CD4-positive, alpha-beta T cell treated with Interferon gamma for 1 hour (primary cell): ENCODE results near the gene SYMPK.
"Not testable (repeated sequence)": the region's sequence is repeated elsewhere in the genome, so short reads cannot be mapped to it uniquely, and the experiment has no call there.

ENCODE experiments used
- DNase-seq: peaks from one replicate; pipeline ENCODE4 v3.0.0-alpha.2; 2020

The SYMPK gene

GRCh38 chr19:45885556-45886426 is 22.8 kb upstream of the SYMPK start, which contains the start of gene IRF2BP1:
Gene IRF2BP1 (minus strand): TSS chr19:45886141. CDS start chr19:45885774, 367 bp downstream.
- peak; percentile 90 for DNase-seq

DNA sequence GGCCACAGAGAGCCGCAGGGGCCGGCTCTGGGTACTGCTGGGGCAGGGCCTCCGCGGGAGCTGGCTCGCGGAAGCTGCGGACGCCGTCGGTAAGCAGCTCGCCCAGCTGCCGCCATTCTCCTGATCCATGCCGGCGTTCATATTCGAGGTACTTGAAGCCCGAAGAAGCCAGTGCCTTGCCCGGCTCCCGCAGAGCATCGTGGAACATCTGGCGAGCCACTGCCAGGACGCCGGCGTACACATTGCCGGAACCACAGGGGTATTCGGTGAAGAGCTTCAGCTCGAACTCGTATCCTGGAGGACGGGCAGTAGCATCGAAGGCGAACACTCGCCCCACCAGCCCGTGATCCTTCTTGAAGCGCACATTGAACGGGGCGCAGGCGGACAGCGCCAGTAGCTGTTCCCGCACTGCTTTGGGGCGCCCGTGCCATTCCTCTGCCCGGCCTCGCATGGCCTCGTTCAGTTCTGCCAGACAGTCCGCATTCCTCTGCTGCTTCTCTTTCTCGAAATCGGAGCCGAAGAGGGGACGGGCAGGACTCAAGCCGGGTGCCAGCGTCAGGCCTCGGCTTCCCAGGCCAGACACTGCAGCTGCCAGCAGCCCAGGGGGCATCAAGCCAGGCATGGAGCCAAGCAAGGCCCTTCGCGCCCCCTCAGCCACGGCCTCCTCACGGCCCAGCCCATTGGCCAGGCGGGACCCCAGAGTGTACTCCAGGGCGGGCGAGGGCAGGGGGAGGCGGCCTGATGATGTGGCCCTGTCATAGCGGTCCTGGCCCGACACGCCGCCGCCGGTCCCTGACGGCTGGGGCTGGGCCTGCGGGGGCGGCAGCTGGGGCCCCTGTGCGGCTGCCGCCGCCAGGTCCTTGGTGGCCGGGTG is 22.0 kb upstream of the SYMPK start:
- no peak for DNase-seq

GRCh38 chr19:45883881-45884681 is 21.1 kb upstream of the SYMPK start:
- no peak for DNase-seq

DNA sequence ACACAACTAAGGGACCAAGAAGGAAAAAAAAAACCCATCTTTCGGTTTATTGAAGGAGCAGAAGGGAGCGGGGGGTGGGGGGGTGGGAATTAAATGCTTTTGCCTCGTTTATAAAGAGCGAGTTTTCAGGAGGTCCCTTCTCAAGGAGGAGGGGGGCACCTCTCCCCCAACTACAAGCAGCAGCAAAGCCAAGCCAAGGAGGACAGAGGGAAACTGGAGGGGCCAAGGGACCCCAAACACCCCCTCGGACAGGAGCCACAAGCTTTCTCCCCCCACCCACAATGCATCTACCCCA is 20.6 kb upstream of the SYMPK start:
- DNase-seq, result no peak

GRCh38 chr19:45882652-45883585 is 20.0 kb upstream of the SYMPK start:
- peak; percentile 80 for DNase-seq

GRCh38 chr19:45881909-45882528 is 19.1 kb upstream of the SYMPK start:
- no peak for DNase-seq

DNA sequence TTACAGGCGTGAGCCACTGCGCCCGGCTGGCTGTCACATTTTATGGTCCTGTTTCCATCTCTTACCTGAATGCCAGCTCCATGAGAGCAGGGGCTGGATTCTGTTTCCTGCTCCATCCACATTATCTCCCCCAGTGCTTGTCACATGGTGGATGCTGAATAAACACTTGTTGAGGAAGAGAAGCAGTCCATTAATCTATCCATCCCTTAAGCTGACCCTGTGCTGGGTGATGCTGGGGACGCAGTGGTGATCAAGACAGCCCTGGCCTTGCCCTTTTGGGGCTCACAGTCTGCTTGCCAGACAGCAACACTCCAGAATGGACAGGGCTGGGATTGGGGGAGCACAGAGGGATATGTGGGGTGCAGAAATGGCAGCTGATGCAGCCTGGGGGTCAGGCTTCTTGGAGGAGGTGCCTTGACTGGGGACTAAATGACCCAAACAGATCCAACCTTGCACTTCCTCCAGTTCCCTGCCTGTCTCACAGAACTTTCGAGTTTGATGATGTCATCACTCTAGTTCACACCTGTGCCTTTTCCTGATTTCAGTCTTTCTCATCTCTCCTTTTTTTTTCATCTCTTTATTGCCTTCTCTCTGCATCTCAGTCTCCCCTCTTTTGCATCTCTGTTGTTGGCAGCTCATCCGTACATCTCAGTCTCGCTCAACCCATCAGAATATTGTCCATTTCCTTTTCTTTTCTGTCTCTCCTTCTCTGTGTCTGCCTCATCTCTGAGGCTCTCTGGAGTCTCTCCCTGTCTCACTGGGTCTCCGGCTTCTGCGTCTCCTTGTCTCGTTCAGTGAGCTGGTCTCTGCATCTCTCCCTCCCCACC is 18.3 kb upstream of the SYMPK start:
- DNase-seq, result no peak

GRCh38 chr19:45879971-45880370 is 17.0 kb upstream of the SYMPK start:
- DNase-seq, result no peak

- DNase-seq, result no peak
Observed at GRCh38 chr19:45879055-45879454, 16.1 kb upstream of the SYMPK start.

DNA sequence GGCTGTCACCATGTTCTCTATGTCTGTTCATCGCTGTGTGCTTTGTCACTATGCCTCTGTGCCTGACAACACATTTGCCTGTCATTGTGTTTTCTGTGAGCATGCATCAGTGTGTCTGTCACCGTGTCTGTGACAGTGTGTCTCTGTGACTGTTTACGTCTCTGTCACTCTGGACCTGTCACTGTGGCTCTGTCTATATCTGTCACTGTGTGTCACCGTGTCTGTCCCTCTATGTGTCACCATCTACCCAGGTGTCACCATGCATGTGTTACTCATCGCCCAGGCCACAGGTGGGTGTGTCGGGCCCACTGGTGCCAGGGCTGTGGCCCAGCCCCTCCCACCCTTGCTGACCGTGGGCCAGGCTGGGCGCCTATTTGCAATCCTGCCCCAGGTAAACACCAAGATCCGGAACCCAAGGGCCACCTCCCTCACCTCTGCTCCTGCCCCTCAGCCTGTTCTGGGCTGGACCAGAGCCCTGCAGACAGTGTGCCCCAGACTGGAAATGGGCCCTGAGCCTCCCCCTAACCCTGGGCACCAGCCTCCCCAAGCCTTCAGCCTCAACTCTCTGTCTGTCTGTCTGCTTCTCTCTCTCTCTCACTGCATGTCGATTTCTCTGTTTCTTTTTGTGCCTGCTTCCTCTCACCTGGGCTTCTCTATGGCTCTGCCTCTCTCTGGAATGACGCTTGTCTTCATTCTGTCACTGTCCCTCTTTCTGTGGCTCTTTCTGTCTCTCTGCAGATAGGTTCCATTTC is 15.3 kb upstream of the SYMPK start:
- no peak for DNase-seq

- DNase-seq, result no peak
Observed at GRCh38 chr19:45876411-45877197, 13.7 kb upstream of the SYMPK start.

GRCh38 chr19:45876161-45876410 is 13.1 kb upstream of the SYMPK start:
- DNase-seq, result no peak

DNA sequence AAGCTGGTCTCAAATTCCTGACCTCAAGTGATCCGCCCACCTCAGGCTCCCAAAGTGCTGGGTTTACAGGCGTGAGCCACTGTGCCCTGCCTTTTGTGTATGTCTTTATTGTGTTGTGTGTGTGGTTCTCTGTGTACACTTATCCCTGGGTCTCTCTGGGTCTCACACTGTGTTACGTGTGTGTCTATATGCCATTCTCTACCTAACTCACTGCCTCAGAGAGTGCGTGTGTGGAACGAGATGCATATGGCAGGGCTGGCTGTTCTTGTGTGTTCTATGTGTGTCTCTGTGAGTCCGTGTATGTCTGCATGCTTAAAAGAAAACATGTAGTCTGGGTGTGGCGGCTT is 11.6 kb upstream of the SYMPK start:
- DNase-seq, result no peak

- no peak for DNase-seq
Observed at GRCh38 chr19:45873219-45873772, 10.3 kb upstream of the SYMPK start.

DNA sequence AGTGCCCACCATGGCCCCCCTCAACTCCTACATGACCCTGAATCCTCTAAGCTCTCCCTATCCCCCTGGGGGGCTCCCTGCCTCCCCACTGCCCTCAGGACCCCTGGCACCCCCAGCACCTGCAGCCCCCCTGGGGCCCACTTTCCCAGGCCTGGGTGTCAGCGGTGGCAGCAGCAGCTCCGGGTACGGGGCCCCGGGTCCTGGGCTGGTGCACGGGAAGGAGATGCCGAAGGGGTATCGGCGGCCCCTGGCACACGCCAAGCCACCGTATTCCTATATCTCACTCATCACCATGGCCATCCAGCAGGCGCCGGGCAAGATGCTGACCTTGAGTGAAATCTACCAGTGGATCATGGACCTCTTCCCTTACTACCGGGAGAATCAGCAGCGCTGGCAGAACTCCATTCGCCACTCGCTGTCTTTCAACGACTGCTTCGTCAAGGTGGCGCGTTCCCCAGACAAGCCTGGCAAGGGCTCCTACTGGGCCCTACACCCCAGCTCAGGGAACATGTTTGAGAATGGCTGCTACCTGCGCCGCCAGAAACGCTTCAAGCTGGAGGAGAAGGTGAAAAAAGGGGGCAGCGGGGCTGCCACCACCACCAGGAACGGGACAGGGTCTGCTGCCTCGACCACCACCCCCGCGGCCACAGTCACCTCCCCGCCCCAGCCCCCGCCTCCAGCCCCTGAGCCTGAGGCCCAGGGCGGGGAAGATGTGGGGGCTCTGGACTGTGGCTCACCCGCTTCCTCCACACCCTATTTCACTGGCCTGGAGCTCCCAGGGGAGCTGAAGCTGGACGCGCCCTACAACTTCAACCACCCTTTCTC is 9.4 kb upstream of the SYMPK start:
- no peak for DNase-seq

GRCh38 chr19:45870798-45871197 is 7.9 kb upstream of the SYMPK start:
- DNase-seq, result no peak

GRCh38 chr19:45867241-45867640 is 4.3 kb upstream of the SYMPK start:
- not testable (repeated sequence) for DNase-seq
